ENCODE data around the gene UPK1A. TPM values are rescaled to one million over a fixed set of nuclear protein-coding genes. Genes with fewer than 3 reads are reported as not detected.

Gene UPK1A
- total and polyA plus RNA-seq, 10 of the 15 experiments (the other 5 are each of a cell fraction or from before 2014, with no cell fraction given) = 0.15 to 1.9 (median 0.26) TPM; not detected in 7

GRCh38 chr19:35641515-35642151, 24.7 kb upstream of the UPK1A start, which contains the start of gene ETV2 (continued):
- TF ChIP-seq CUX1 (IDR thresholded peaks at IDR 0.05; ENCODE audit: insufficient replicate concordance, low read depth, low read length) (no peak), USF1 (IDR thresholded peaks at IDR 0.05; ENCODE audit: borderline replicate concordance, extremely low read length, insufficient read depth, low read depth, low read length) (no peak), CHD2 (IDR thresholded peaks at IDR 0.05; ENCODE audit: borderline replicate concordance, low read depth, low read length) (0 out of 2 replicates have a peak, but pooled peaks have one; percentile 19), HDAC2 (IDR thresholded peaks at IDR 0.05) (no peak), RBBP5 (conservative IDR thresholded peaks at IDR 0.05) (no peak), STAT3 (IDR thresholded peaks at IDR 0.05; ENCODE audit: low read depth, low read length) (no peak), CREB1 (IDR thresholded peaks at IDR 0.05; ENCODE audit: low read depth) (peak; percentile 91), SUZ12 (IDR thresholded peaks at IDR 0.05; ENCODE audit: unreplicated experiment) (no peak), PKNOX1 (IDR thresholded peaks at IDR 0.05) (peak; percentile 91), ATF2 (IDR thresholded peaks at IDR 0.05; ENCODE audit: low read length) (no peak), ATF3 (IDR thresholded peaks at IDR 0.05; ENCODE audit: borderline replicate concordance, extremely low read depth, low read depth, low read length) (no peak), E2F8 (IDR thresholded peaks at IDR 0.05; ENCODE audit: low read depth, partially characterized antibody) (no peak), YY1 (IDR thresholded peaks at IDR 0.05; ENCODE audit: low read depth, low read length) (no peak), TBL1XR1 (IDR thresholded peaks at IDR 0.05; ENCODE audit: low read depth, low read length) (no peak), PAX8 (IDR thresholded peaks at IDR 0.05) (no peak), RELA (IDR thresholded peaks at IDR 0.05; ENCODE audit: borderline replicate concordance, partially characterized antibody) (no peak), IKZF2 (IDR thresholded peaks at IDR 0.05) (0 out of 4 replicates have a peak, but pooled peaks of 1 of the 2 experiments have one; percentile 10), NR2C2 (IDR thresholded peaks at IDR 0.05; ENCODE audit: borderline replicate concordance, control insufficient read depth, insufficient read length, low read depth) (no peak)
